Measurements from ENCODE around the gene SCNM1. TPM values are rescaled to one million over a fixed set of nuclear protein-coding genes. Genes with fewer than 3 reads are reported as not detected.
A peak's percentile ranks its signal among the peaks of the same experiment; 100 is the strongest.

The SCNM1 gene
- total and polyA plus RNA-seq, 9 of the 15 experiments (the other 6 are each of a cell fraction or from before 2014, with no cell fraction given), result 17.2 to 204 (median 63.0) TPM

- TF ChIP-seq, protein P1, sequence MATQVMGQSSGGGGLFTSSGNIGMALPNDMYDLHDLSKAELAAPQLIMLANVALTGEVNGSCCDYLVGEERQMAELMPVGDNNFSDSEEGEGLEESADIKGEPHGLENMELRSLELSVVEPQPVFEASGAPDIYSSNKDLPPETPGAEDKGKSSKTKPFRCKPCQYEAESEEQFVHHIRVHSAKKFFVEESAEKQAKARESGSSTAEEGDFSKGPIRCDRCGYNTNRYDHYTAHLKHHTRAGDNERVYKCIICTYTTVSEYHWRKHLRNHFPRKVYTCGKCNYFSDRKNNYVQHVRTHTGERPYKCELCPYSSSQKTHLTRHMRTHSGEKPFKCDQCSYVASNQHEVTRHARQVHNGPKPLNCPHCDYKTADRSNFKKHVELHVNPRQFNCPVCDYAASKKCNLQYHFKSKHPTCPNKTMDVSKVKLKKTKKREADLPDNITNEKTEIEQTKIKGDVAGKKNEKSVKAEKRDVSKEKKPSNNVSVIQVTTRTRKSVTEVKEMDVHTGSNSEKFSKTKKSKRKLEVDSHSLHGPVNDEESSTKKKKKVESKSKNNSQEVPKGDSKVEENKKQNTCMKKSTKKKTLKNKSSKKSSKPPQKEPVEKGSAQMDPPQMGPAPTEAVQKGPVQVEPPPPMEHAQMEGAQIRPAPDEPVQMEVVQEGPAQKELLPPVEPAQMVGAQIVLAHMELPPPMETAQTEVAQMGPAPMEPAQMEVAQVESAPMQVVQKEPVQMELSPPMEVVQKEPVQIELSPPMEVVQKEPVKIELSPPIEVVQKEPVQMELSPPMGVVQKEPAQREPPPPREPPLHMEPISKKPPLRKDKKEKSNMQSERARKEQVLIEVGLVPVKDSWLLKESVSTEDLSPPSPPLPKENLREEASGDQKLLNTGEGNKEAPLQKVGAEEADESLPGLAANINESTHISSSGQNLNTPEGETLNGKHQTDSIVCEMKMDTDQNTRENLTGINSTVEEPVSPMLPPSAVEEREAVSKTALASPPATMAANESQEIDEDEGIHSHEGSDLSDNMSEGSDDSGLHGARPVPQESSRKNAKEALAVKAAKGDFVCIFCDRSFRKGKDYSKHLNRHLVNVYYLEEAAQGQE (IDR thresholded peaks at IDR 0.05; ENCODE audit: borderline replicate concordance), result 0 out of 2 replicates have a peak, but pooled peaks have one; percentile 12
- TF ChIP-seq, protein P1 (CRISPR knock-in tag; IDR thresholded peaks at IDR 0.05; ENCODE audit: low read depth), result no peak
- TF ChIP-seq, protein P2, sequence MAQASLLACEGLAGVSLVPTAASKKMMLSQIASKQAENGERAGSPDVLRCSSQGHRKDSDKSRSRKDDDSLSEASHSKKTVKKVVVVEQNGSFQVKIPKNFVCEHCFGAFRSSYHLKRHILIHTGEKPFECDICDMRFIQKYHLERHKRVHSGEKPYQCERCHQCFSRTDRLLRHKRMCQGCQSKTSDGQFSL (CRISPR knock-in tag; IDR thresholded peaks at IDR 0.05), result no peak
- TF ChIP-seq, protein P2 (tag; IDR thresholded peaks at IDR 0.05), result no peak
- TF ChIP-seq NFE2 (IDR thresholded peaks at IDR 0.05; ENCODE audit: low read depth), result peak; percentile 11; the same call in 1 of the 2 replicates
- no peak for TF ChIP-seq MEF2D (tag; conservative IDR thresholded peaks at IDR 0.05; ENCODE audit: low read depth)
- TF ChIP-seq SP2 (IDR thresholded peaks at IDR 0.05; ENCODE audit: extremely low read depth, low read depth, low read length, poor library complexity, severe bottlenecking), result no peak
- TF ChIP-seq TARDBP (IDR thresholded peaks at IDR 0.05), result no peak
- TF ChIP-seq SAFB (IDR thresholded peaks at IDR 0.05; ENCODE audit: borderline replicate concordance, low read depth, low read length), result no peak
- no peak for TF ChIP-seq ZNF57 (CRISPR knock-in tag; IDR thresholded peaks at IDR 0.05)
- peak; percentile 76 for TF ChIP-seq ZBTB7A (IDR thresholded peaks at IDR 0.05; ENCODE audit: borderline replicate concordance, control insufficient read depth, low read depth, low read length)
- TF ChIP-seq, protein P3, sequence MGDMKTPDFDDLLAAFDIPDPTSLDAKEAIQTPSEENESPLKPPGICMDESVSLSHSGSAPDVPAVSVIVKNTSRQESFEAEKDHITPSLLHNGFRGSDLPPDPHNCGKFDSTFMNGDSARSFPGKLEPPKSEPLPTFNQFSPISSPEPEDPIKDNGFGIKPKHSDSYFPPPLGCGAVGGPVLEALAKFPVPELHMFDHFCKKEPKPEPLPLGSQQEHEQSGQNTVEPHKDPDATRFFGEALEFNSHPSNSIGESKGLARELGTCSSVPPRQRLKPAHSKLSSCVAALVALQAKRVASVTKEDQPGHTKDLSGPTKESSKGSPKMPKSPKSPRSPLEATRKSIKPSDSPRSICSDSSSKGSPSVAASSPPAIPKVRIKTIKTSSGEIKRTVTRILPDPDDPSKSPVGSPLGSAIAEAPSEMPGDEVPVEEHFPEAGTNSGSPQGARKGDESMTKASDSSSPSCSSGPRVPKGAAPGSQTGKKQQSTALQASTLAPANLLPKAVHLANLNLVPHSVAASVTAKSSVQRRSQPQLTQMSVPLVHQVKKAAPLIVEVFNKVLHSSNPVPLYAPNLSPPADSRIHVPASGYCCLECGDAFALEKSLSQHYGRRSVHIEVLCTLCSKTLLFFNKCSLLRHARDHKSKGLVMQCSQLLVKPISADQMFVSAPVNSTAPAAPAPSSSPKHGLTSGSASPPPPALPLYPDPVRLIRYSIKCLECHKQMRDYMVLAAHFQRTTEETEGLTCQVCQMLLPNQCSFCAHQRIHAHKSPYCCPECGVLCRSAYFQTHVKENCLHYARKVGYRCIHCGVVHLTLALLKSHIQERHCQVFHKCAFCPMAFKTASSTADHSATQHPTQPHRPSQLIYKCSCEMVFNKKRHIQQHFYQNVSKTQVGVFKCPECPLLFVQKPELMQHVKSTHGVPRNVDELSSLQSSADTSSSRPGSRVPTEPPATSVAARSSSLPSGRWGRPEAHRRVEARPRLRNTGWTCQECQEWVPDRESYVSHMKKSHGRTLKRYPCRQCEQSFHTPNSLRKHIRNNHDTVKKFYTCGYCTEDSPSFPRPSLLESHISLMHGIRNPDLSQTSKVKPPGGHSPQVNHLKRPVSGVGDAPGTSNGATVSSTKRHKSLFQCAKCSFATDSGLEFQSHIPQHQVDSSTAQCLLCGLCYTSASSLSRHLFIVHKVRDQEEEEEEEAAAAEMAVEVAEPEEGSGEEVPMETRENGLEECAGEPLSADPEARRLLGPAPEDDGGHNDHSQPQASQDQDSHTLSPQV (IDR thresholded peaks at IDR 0.05), result no peak
- no peak for TF ChIP-seq POLR2AphosphoS2 (IDR thresholded peaks at IDR 0.05; ENCODE audit: low read length)
- peak; percentile 42 for TF ChIP-seq SUPT5H (IDR thresholded peaks at IDR 0.05)
Measured at GRCh38 chr1:151175863-151176262, 9.9 kb downstream of the SCNM1 start, which contains the start of gene TMOD4 (continued).
